GM12872 (cell line): ENCODE data around the gene PLEKHG4B.

ENCODE experiments used
- TF ChIP-seq, protein P1 (sequence below): IDR thresholded peaks from 3 replicates; pipeline ENCODE4 v1.5.1; 2011; ENCODE audit warnings: low read depth, mild to moderate bottlenecking, low read length, moderate library complexity; ENCODE audit not compliant: insufficient read depth

The PLEKHG4B gene

DNA sequence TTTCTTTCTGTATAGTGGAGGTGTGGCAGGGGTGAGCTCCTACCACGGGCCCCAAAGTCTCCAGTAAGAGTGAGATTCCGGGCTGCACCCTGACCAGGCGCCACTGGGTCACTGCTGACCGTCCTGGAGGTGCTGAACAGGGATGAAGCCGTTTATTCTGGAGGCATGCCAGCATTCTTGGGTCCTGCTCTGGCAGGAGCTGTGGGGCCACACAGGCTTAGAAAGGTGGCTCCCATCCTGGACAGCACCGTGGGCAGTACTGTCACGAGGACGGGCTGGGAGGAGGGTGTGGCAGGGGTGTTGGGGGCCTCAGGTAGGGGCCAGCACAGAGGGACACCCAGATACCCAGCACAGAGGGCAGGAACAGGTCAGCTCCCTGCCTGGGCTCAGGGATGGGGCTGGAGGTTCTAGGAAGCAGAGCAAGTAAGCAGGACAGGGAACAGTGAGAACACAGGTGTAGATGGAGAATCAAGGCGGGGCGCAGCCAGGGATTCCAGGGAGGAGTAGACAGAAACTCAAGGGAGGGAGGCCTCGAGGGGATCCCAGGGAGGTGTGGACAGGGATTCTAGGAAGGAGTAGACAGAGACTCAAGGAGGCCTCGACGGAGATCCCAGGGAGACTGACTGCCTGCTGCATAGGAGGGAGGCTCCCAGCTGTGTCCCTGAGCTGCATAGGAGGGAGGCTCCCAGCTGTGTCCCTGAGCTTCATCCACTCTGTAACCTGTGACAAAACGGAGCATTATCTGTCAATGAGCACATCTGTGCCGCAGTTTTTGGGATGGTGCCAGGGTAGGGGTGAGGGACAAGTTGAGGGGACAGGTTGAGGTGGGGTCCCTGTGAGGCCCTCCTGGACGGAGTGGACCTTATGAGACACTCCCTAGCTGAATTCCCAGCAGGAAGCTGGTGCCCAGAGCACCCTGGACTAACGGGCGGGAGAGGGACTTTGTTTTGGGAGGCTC lies 1.1 kb upstream of the PLEKHG4B start:
- TF ChIP-seq, protein P1, sequence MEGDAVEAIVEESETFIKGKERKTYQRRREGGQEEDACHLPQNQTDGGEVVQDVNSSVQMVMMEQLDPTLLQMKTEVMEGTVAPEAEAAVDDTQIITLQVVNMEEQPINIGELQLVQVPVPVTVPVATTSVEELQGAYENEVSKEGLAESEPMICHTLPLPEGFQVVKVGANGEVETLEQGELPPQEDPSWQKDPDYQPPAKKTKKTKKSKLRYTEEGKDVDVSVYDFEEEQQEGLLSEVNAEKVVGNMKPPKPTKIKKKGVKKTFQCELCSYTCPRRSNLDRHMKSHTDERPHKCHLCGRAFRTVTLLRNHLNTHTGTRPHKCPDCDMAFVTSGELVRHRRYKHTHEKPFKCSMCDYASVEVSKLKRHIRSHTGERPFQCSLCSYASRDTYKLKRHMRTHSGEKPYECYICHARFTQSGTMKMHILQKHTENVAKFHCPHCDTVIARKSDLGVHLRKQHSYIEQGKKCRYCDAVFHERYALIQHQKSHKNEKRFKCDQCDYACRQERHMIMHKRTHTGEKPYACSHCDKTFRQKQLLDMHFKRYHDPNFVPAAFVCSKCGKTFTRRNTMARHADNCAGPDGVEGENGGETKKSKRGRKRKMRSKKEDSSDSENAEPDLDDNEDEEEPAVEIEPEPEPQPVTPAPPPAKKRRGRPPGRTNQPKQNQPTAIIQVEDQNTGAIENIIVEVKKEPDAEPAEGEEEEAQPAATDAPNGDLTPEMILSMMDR, result no peak

DNA sequence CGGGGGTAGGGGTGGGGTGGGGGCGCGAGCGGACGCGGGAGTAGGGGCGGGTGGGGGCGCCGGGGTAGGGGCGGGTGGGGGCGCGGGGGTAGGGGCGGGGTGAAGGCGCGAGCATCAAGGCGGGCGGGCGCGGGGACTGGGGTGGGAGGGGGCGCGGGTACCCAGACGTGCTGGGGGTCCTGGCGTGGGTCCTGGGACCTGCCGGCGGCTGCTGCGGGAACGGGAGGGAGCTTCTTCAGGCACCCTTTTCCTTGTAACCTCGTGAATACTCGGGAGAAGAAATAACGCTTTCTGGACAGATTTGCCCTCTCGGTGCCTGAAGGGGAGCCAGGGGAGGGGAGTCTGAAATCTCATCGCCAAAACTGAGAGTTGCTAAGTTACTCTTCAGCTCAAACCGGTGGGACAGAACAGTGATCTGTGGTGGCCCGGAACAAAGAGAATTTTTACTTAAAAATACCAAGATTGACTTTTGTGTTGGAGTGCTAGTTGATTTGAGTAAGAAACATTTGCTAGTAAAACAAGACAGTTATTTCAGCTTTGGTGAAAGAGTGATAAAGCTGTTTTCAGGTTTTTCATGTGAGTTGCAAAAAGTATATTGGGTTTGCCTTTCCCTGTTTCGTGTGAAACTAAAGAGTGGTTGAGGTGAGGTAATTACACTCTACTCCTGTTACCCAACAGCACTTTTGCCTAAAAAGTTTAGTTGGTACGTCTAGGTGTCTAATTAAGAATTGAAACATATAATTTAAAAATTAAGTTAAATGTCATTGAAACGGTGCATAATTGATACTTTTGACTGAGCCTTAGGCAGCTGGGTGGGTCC lies 643 bp downstream of the PLEKHG4B start:
- TF ChIP-seq, protein P1, result no peak

DNA sequence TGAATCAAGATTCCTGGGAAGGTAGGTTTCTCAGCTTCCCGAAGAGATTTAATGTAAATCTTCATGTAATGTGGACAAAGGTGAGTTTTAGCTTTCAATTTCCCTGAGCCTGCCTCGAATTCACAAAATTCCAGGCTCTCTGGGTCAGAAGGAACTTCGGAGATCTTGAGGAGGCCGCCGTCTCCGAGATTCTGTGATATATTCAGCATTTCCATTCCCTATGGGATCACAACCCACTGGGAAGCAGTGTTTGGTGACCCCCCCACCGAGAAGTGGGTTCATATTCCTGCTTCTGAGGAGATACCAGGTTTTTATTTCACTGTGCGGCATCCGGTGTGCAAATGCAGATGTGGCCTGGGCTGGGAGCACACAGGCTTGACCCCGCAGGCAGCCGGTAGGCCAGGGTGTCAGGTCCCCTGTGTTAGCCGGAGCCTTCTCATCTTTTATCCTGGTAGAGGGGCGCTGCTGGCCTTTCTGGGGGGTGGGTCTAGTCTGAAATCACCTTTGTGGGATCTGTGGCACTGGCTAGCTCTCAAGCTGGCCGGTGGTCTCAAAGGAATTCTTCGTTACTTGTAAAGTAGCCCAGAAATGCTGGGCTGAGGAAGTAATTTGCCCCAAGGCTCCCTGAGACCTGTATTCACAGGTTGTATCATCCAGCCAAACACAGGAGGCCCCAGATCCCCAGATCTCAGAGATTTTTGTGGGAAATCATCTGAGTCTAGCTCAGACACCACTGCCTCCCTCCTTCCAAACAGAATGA lies 1.4 kb downstream of the PLEKHG4B start:
- TF ChIP-seq, protein P1, result no peak

DNA sequence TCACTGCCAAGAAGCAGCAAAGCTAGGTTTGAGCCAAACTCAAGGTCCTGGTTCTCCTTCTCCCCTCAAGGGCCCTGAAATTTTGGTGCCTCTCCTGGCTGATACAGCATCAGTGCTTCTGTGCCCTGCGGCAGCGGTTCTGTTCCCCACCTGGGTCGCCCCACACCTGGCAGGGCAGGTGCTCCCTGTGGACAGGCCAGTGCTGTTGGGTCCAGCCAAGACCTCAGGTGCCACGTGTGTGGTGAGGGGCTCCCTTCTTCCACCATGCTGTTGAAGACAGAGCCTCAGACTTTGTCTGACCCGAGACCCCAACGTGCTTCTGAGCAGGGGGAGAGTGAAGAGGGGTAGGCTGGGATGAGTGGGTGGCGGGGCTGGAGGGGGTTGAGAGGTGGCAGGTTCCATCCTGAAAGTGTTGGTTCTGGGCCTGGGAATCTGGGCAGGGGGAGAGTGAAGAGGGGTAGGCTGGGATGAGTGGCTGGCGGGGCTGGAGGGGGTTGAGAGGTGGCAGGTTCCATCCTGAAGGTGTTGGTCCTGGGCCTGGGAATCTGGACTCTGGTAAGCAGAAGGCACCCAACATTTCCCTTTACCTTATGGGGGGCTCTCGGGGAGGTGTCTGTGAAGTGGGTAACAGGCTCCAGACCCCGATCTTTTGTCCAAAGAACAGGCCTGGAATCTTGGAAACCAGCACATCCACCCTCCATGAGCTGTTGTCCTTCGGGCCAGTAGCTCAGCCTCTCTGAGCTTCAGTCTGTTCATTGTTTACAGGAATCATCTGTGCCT lies 2.3 kb downstream of the PLEKHG4B start:
- TF ChIP-seq, protein P1, result no peak

DNA sequence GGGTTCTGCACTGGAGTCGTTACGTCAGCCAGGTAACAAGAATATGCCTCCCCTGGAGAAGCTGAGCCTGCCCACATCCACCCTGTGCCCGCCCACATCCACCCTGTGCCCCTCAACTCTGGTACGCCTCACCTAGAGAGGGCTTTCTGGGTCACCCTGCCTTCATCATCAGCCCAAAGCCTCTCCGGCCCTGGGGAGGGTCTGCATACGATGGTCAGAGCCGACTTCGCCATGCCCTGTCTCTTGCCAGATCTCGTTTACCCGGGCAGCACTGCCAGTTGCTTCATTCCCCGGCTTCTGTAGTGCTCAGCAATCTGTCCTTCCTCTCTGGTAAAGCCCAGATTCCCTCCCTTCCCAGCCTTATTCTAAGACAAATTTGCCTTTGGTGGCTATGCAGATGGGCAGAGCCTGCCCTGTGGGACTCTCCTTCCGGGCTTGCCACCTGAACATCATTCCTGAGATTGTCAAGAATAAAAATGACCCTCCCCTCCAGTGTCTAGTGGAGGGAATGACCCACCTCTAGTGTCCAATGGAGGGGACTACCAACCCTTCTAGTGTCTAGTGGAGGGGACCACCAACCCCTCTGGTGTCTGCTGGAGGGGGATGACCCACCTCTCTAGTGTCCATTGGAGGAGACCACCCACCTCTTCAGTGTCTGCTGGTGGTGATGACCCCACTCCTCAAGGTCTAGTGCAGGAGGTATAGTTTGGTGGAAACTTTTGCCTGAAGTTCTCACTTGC lies 3.4 kb downstream of the PLEKHG4B start:
- TF ChIP-seq, protein P1, result no peak

DNA sequence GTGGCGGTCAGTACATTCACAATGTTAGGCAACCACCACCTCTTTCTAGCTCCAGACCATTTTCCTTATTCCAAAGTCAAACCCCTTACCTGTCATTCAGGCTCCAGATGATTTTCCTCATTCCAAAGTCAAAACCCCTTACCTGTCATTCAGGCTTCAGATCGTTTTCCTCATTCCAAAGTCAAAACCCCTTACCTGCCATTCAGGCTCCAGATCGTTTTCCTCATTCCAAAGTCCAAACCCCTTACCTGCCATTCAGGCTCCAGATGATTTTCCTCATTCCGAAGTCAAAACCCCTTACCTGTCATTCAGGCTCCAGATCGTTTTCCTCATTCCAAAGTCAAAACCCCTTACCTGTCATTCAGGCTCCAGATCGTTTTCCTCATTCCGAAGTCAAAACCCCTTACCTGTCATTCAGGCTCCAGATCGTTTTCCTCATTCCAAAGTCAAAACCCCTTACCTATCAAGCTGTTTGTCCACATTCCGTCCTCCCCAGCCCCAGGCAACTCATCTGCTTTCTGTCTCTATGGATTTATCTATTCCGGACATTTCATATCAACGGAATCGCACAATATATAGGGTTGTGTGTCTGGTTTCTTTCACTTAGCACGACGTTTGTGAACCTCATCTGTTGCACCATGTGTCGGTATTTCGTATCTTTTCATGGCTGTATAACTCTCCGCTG lies 5.2 kb downstream of the PLEKHG4B start:
- TF ChIP-seq, protein P1, result no peak
